Heart left ventricle (tissue), 16 donors: ENCODE results near the gene RAD51B. TPM values are rescaled to one million over a fixed set of nuclear protein-coding genes. Genes with fewer than 3 reads are reported as not detected.
A peak's percentile ranks its signal among the peaks of the same experiment; 100 is the strongest.

Experiments
- ATAC-seq, 4 donors: fragments of 200-7000 bp; cut with Tn5 transposase; one replicate each; pipeline ENCODE4 v1.9.1; 2020 to 2022; ENCODE audit warnings: moderate library complexity in 4 of 4, mild to moderate bottlenecking in 3 of 4, moderate number of reproducible peaks in 1 of 4
- DNase-seq, 5 donors: peaks; one replicate each; pipeline ENCODE4 v3.0.0-alpha.2; 2020
- H3K27ac ChIP-seq, 12 donors: fragments of 200-600 bp; sonication (generic) in 4 of 12; one replicate each; pipeline versions ENCODE4 v1.5.0 to v1.8.0; 2016 to 2022; ENCODE audit warnings: mild to moderate bottlenecking in 2 of 12
- H3K27me3 ChIP-seq, 9 donors: fragments of 200-600 bp; sonication (generic) in 2 of 9; one replicate each; pipeline versions ENCODE4 v1.5.1 to v1.8.0; 2016 to 2022; ENCODE audit warnings: mild to moderate bottlenecking in 3 of 9
- H3K36me3 ChIP-seq, 9 donors: fragments of 200-600 bp; sonication (generic) in 2 of 9; one replicate each; pipeline versions ENCODE4 v1.5.0 to v1.8.0; 2018 to 2022; ENCODE audit warnings: mild to moderate bottlenecking in 2 of 9
- H3K4me1 ChIP-seq, 12 donors: fragments of 200-600 bp; sonication (generic) in 4 of 12; one replicate each; pipeline versions ENCODE4 v1.5.0 to v1.8.0; 2016 to 2022; ENCODE audit warnings: mild to moderate bottlenecking in 3 of 12
- H3K4me3 ChIP-seq, 12 donors: fragments of 200-600 bp; sonication (generic) in 4 of 12; one replicate each; pipeline versions ENCODE4 v1.5.0 to v1.8.0; 2017 to 2022; ENCODE audit warnings: mild to moderate bottlenecking in 9 of 12, moderate library complexity in 4 of 12
- H3K9me3 ChIP-seq, 12 donors: fragments of 200-600 bp; sonication (generic) in 4 of 12; one replicate each; pipeline versions ENCODE4 v1.5.0 to v1.8.0; 2016 to 2022; ENCODE audit warnings: mild to moderate bottlenecking in 1 of 12
- POLR2A ChIP-seq, 2 donors: fragments of 450-650 bp; IDR thresholded peaks; one replicate each; pipeline ENCODE4 v1.6.1; 2017; ENCODE audit warnings: antibody characterized with exemption in 2 of 2, mild to moderate bottlenecking in 2 of 2, moderate library complexity in 2 of 2
- WGBS, 4 donors: extraction: QIAGEN DNeasy Blood & Tissue Kit in 2 of 4; methylation state at CpG; one replicate each; pipeline versions ENCODE4 v1.1.5 to v1.1.7; 2013 to 2018; 5-methylcytosine and 5-hydroxymethylcytosine counted together
- intact Hi-C, 10 donors: fragments of 100-400 bp; cut with DNase I; formaldehyde crosslinking; loops; one replicate each; pipeline versions ENCODE4 v1.11.1 to v1.14.2; 2022
- polyA plus RNA-seq, 2 donors: library from polyadenylated mRNA; stranded (reverse); fragments of 200-250 nt; gene quantifications; one replicate each; pipeline ENCODE4 v1.2.3, GENCODE V29; 2013
- total RNA-seq, 9 donors: library from RNA; depleted of rRNA in 2 of 9; stranded (reverse); fragments of >200 nt in 2 of 9; fragmentation: NEBNext Ultra II Directional in 3 of 9; extraction: Animal tissue kit (Norgen Biotek cat#: 25700) in 3 of 9; gene quantifications; one replicate each; pipeline versions ENCODE4 v1.1.0 to v1.2.4, GENCODE V29; 2016 to 2023
- TF ChIP-seq, protein P1 (sequence below), 12 donors: fragments of 200-600 bp; sonication (generic) in 4 of 12; IDR thresholded peaks; one replicate each; pipeline versions ENCODE4 v1.5.0 to v1.8.0; 2018 to 2022; ENCODE audit warnings: antibody characterized with exemption in 12 of 12, mild to moderate bottlenecking in 5 of 12
- donor health status: ischemic (EF 13 %, LVEDD 7.1; RV severe dilation, severe dysfunction).
- donor health status: healthy with polysubstance abuse.
- donor health status: DM: no; HTN: yes; CAD: no.
- donor health status: DM: no; HTN: no; CAD: no.
- donor health status: ischemic (EF 25% LVEDD 6.9; RV normal size, moderate dysfunction).
- donor health status: ischemic (EF 25% LVEDD 5.7; RV mildly dilated, moderate dysfunction).
- donor health status: healthy.
- donor health status: DM: yes; HTN: yes; CAD: no.
- donor health status: ischemic (EF 35%, LVEDD 5.7; RV mildly dilated, moderate dysfunction).
- donor health status: nonischemic (EF 11% LVEDD 7.7; RV severe dilation, severe dysfunction).
- donor health status: DM: yes; HTN: yes; CAD: no.
- donor health status: PGD.
- donor health status: ischemic (EF 29% LVEDD 5.4; RV normal size, mild dysfunction).
- donor health status: nonischemic (EF 23%, LVEDD 6.1; RV moderate dilation, normal function).

RAD51B gene
- total and polyA plus RNA-seq, 11 donors, result 1.3 to 11.3 (median 3.2) TPM

GRCh38 chr14:68124979-68125731 is 305.6 kb downstream of the RAD51B start:
- Histone ChIP-seq H3K36me3 (no peaks in the 10 kb centered on the region), H3K9me3 (peaks cover 0 to 16% (median 7%) of the 10 kb centered on the region in 12 donors), H3K4me1 (peaks cover 0 to 15% (median 7%) of the 10 kb centered on the region in 12 donors), H3K4me3 (no peak overlapping the region), H3K27ac (peak overlapping the region in 1 of 12 donors; percentile 57), H3K27me3 (no peaks in the 10 kb centered on the region)
- no peak for ATAC-seq
- DNase-seq, result no peak
- intact Hi-C loops, result no loop called here
- TF ChIP-seq POLR2A (IDR thresholded peaks at IDR 0.05), result no peak
- TF ChIP-seq, protein P1, sequence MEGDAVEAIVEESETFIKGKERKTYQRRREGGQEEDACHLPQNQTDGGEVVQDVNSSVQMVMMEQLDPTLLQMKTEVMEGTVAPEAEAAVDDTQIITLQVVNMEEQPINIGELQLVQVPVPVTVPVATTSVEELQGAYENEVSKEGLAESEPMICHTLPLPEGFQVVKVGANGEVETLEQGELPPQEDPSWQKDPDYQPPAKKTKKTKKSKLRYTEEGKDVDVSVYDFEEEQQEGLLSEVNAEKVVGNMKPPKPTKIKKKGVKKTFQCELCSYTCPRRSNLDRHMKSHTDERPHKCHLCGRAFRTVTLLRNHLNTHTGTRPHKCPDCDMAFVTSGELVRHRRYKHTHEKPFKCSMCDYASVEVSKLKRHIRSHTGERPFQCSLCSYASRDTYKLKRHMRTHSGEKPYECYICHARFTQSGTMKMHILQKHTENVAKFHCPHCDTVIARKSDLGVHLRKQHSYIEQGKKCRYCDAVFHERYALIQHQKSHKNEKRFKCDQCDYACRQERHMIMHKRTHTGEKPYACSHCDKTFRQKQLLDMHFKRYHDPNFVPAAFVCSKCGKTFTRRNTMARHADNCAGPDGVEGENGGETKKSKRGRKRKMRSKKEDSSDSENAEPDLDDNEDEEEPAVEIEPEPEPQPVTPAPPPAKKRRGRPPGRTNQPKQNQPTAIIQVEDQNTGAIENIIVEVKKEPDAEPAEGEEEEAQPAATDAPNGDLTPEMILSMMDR (IDR thresholded peaks at IDR 0.05), result no peak
- 46 to 59% (median 58%) methylated on average over 3 of the region's 3 CpGs for WGBS, 4 donors

- no peak overlapping the region for H3K4me3 ChIP-seq
- H3K27me3 ChIP-seq, result no peaks in the 10 kb centered on the region
- no peak for TF ChIP-seq POLR2A (IDR thresholded peaks at IDR 0.05)
- TF ChIP-seq, protein P1 (IDR thresholded peaks at IDR 0.05), result no peak
- H3K27ac ChIP-seq, result peak overlapping the region in 1 of 12 donors; percentile 57
- DNase-seq (no peak), ATAC-seq (no peak)
- H3K4me1 ChIP-seq, result peaks cover 0 to 15% (median 7%) of the 10 kb centered on the region in 12 donors
- no peaks in the 10 kb centered on the region for H3K36me3 ChIP-seq
- intact Hi-C loops, result no loop called here
- 77 to 85% (median 81%) methylated on average over 2 of the region's 2 CpGs for WGBS, 4 donors
- peaks cover 0 to 1% (median 0%) of the 10 kb centered on the region in 12 donors for H3K9me3 ChIP-seq
These were observed 307.6 kb downstream of the RAD51B start for GRCh38 chr14:68127166-68127565.

- Histone ChIP-seq H3K27ac (peak overlapping the region in 1 of 12 donors; percentile 6), H3K4me1 (peaks cover 0 to 2% (median 0%) of the 10 kb centered on the region in 12 donors), H3K4me3 (no peak overlapping the region), H3K27me3 (no peaks in the 10 kb centered on the region), H3K9me3 (no peaks in the 10 kb centered on the region), H3K36me3 (no peaks in the 10 kb centered on the region)
- ATAC-seq (no peak), DNase-seq (no peak)
- intact Hi-C loops, result no loop called here
- TF ChIP-seq, protein P1 (IDR thresholded peaks at IDR 0.05), result no peak
These were observed 312.3 kb downstream of the RAD51B start for GRCh38 chr14:68131907-68132306.

DNA sequence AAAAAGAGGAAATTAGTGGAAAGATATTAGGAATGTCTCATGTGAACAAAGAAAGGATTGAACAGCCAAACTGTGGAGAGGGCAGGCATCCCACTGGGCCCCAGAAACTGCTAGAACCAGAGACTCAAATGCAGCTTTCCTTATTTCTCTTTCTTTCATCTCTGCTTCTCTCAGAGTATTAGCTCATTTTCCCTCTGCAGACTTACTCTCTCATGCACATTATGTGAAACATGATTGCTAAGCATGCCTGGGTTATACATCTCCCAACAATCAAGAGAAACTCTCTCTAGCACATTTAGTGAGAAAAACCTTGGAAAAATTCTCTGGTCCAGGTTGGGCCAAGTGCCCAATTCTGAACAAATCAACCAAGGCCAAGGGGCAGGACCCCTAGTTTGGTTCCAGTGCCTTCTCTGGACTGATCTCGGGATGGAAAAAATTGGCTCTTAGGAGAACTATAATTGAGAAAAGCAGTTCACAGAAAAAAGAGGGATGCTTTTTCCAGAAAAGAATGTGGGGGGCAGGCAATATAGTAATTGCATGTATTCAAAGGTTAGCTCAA is 313.1 kb downstream of the RAD51B start:
- WGBS, 4 donors, result 67 to 88% (median 85%) methylated on average over 1 of the region's 1 CpG
- TF ChIP-seq, protein P1 (IDR thresholded peaks at IDR 0.05), result no peak
- no peak for TF ChIP-seq POLR2A (IDR thresholded peaks at IDR 0.05)
- no peaks in the 10 kb centered on the region for H3K27me3 ChIP-seq

More for the DNA sequence above, 313.1 kb downstream of the RAD51B start:
- no peak overlapping the region for H3K4me3 ChIP-seq
- H3K36me3 ChIP-seq, result no peaks in the 10 kb centered on the region
- ATAC-seq, result no peak
- H3K9me3 ChIP-seq, result no peaks in the 10 kb centered on the region
- H3K27ac ChIP-seq, result no peak overlapping the region
- intact Hi-C loops, result no loop called here
- DNase-seq, result no peak
- peaks cover 0 to 8% (median 2%) of the 10 kb centered on the region in 12 donors for H3K4me1 ChIP-seq
